ENCODE results near the gene DAGLA. TPM values are rescaled to one million over a fixed set of nuclear protein-coding genes. Genes with fewer than 3 reads are reported as not detected.
A peak's percentile ranks its signal among the peaks of the same experiment; 100 is the strongest.
"Not testable (repeated sequence)": the region's sequence is repeated elsewhere in the genome, so short reads cannot be mapped to it uniquely, and the experiment has no call there.

DAGLA gene
- total RNA-seq, 8 experiments from 2014 or later = 2.0 to 5.0 (median 2.6) TPM

- in situ Hi-C loops (cut with MboI; ENCODE audit: low pct_unique_long_range_greater_than_20kb in 2 of 9, low sequenced_read_pairs in 9 of 9, unreplicated experiment in 9 of 9) = no loop called here
- H3K4me1 ChIP-seq (replicated peaks in 1 of 2) = peaks cover 0 to 4% of the 10 kb centered on the region in 2 donors
- no peak overlapping the region for H3K27ac ChIP-seq
- no peak overlapping the region for H3K4me3 ChIP-seq
- 23 to 100% (median 88%) methylated on average over 1 to 4 of the region's 4 CpGs; no CpG with 5 or more reads in 1 of the 10 experiments for WGBS, 10 experiments
- ATAC-seq (replicated peaks in 6 of 8) = no peak
These were observed 10.8 kb upstream of the DAGLA start for GRCh38 chr11:61669417-61669816.

- ATAC-seq (replicated peaks in 6 of 8) = no peak
- in situ Hi-C loops (cut with MboI; ENCODE audit: low pct_unique_long_range_greater_than_20kb in 2 of 9, low sequenced_read_pairs in 9 of 9, unreplicated experiment in 9 of 9) = no loop called here
- no peak overlapping the region for H3K27ac ChIP-seq
- WGBS, 10 experiments = 87 to 100% methylated on average over 2 of the region's 2 CpGs; no CpG with 5 or more reads in 8 of the 10 experiments
- H3K4me1 ChIP-seq (replicated peaks in 1 of 2) = peaks cover 0 to 4% of the 10 kb centered on the region in 2 donors
- H3K4me3 ChIP-seq = no peak overlapping the region
These were observed 9.6 kb upstream of the DAGLA start for GRCh38 chr11:61670626-61671025.

- WGBS, 10 experiments = 45 to 80% (median 64%) methylated on average over 1 to 5 of the region's 5 CpGs; no CpG with 5 or more reads in 2 of the 10 experiments
- no peak overlapping the region for H3K4me3 ChIP-seq
- H3K4me1 ChIP-seq (replicated peaks in 1 of 2) = peaks cover 0 to 4% of the 10 kb centered on the region in 2 donors
- in situ Hi-C loops (cut with MboI; ENCODE audit: low pct_unique_long_range_greater_than_20kb in 2 of 9, low sequenced_read_pairs in 9 of 9, unreplicated experiment in 9 of 9) = no loop called here
- peak in 3 of 8 experiments; percentile 23 to 57 (median 52) for ATAC-seq (replicated peaks in 6 of 8)
- H3K27ac ChIP-seq = no peak overlapping the region
These were observed 8.7 kb upstream of the DAGLA start for GRCh38 chr11:61671527-61671926.

GRCh38 chr11:61673946-61674467 is 6.2 kb upstream of the DAGLA start:
- H3K27ac ChIP-seq; H3K4me1 ChIP-seq (replicated peaks in 1 of 2); H3K4me3 ChIP-seq; in situ Hi-C loops (cut with MboI; ENCODE audit: low pct_unique_long_range_greater_than_20kb in 2 of 9, low sequenced_read_pairs in 9 of 9, unreplicated experiment in 9 of 9); ATAC-seq (replicated peaks in 6 of 8): not testable (repeated sequence)
- 19 to 71% (median 46%) methylated on average over 1 to 2 of the region's 2 CpGs; no CpG with 5 or more reads in 1 of the 10 experiments for WGBS, 10 experiments

- no peak overlapping the region for H3K27ac ChIP-seq
- in situ Hi-C loops (cut with MboI; ENCODE audit: low pct_unique_long_range_greater_than_20kb in 2 of 9, low sequenced_read_pairs in 9 of 9, unreplicated experiment in 9 of 9) = no loop called here
- WGBS, 10 experiments = 0 to 54% (median 19%) methylated on average over 1 to 5 of the region's 5 CpGs; no CpG with 5 or more reads in 4 of the 10 experiments
- ATAC-seq (replicated peaks in 6 of 8) = peak in 1 of 8 experiments; percentile 5
- H3K4me3 ChIP-seq = no peak overlapping the region
- peaks cover 0 to 4% of the 10 kb centered on the region in 2 donors for H3K4me1 ChIP-seq (replicated peaks in 1 of 2)
These were observed 4.4 kb upstream of the DAGLA start for GRCh38 chr11:61675826-61676225.

- Histone ChIP-seq H3K4me1 (replicated peaks in 1 of 2) (peaks cover 11 to 32% of the 10 kb centered on the region in 2 donors), H3K4me3 (no peak overlapping the region), H3K27ac (no peak overlapping the region)
- ATAC-seq (replicated peaks in 6 of 8) = no peak
- in situ Hi-C loops (cut with MboI; ENCODE audit: low pct_unique_long_range_greater_than_20kb in 2 of 9, low sequenced_read_pairs in 9 of 9, unreplicated experiment in 9 of 9) = no loop called here
- WGBS, 10 experiments = 13 to 100% (median 44%) methylated on average over 1 to 6 of the region's 9 CpGs; no CpG with 5 or more reads in 2 of the 10 experiments
These were observed 895 bp upstream of the DAGLA start for GRCh38 chr11:61679296-61679695.

- no peak for ATAC-seq (replicated peaks in 6 of 8)
- in situ Hi-C loops (cut with MboI; ENCODE audit: low pct_unique_long_range_greater_than_20kb in 2 of 9, low sequenced_read_pairs in 9 of 9, unreplicated experiment in 9 of 9) = no loop called here
- Histone ChIP-seq H3K4me3 (peak overlapping the region; percentile 32 to 50 (median 42)), H3K4me1 (replicated peaks in 1 of 2) (peaks cover 19 to 41% of the 10 kb centered on the region in 2 donors), H3K27ac (no peak overlapping the region)
- WGBS, 10 experiments = 41 to 100% (median 98%) methylated on average over 2 to 8 of the region's 30 CpGs; no CpG with 5 or more reads in 5 of the 10 experiments
These were observed 531 bp downstream of the DAGLA start for GRCh38 chr11:61680622-61681221.

GRCh38 chr11:61682093-61682732 is 2.0 kb downstream of the DAGLA start:
- H3K4me3 ChIP-seq = no peak overlapping the region
- peaks cover 27 to 52% of the 10 kb centered on the region in 2 donors for H3K4me1 ChIP-seq (replicated peaks in 1 of 2)
- in situ Hi-C loops (cut with MboI; ENCODE audit: low pct_unique_long_range_greater_than_20kb in 2 of 9, low sequenced_read_pairs in 9 of 9, unreplicated experiment in 9 of 9) = no loop called here
- peak in 5 of 8 experiments; percentile 25 to 67 (median 29) for ATAC-seq (replicated peaks in 6 of 8)
- WGBS, 10 experiments = 26 to 91% (median 73%) methylated on average over 1 to 8 of the region's 12 CpGs; no CpG with 5 or more reads in 1 of the 10 experiments
- no peak overlapping the region for H3K27ac ChIP-seq

GRCh38 chr11:61682906-61683675 is 2.9 kb downstream of the DAGLA start:
- in situ Hi-C loops (cut with MboI; ENCODE audit: low pct_unique_long_range_greater_than_20kb in 2 of 9, low sequenced_read_pairs in 9 of 9, unreplicated experiment in 9 of 9) = no loop called here
- 40 to 94% (median 69%) methylated on average over 1 to 6 of the region's 11 CpGs; no CpG with 5 or more reads in 4 of the 10 experiments for whole genome bisulfite sequencing, 10 experiments
- H3K27ac ChIP-seq = no peak overlapping the region
- peaks cover 28 to 54% of the 10 kb centered on the region in 2 donors for H3K4me1 ChIP-seq (replicated peaks in 1 of 2)
- ATAC-seq (replicated peaks in 6 of 8) = peak in 3 of 8 experiments; percentile 36 to 57 (median 41)
- H3K4me3 ChIP-seq = no peak overlapping the region

- Histone ChIP-seq H3K4me1 (replicated peaks in 1 of 2) (peaks cover 28 to 54% of the 10 kb centered on the region in 2 donors), H3K27ac (peak overlapping the region in 1 of 2 donors; percentile 31), H3K4me3 (peak overlapping the region in 1 of 5 donors; percentile 5)
- WGBS, 10 experiments = 0 to 91% (median 28%) methylated on average over 1 to 8 of the region's 27 CpGs; no CpG with 5 or more reads in 2 of the 10 experiments
- in situ Hi-C loops (cut with MboI; ENCODE audit: low pct_unique_long_range_greater_than_20kb in 2 of 9, low sequenced_read_pairs in 9 of 9, unreplicated experiment in 9 of 9) = no loop called here
- peak in 5 of 8 experiments; percentile 31 to 69 (median 57) for ATAC-seq (replicated peaks in 6 of 8)
These were observed 4.0 kb downstream of the DAGLA start for GRCh38 chr11:61683961-61684869.

GRCh38 chr11:61684870-61685616 is 4.9 kb downstream of the DAGLA start:
- WGBS, 10 experiments = 80 to 100% (median 92%) methylated on average over 2 to 8 of the region's 14 CpGs; no CpG with 5 or more reads in 2 of the 10 experiments
- in situ Hi-C loops (cut with MboI; ENCODE audit: low pct_unique_long_range_greater_than_20kb in 2 of 9, low sequenced_read_pairs in 9 of 9, unreplicated experiment in 9 of 9) = no loop called here
- Histone ChIP-seq H3K4me1 (replicated peaks in 1 of 2) (peaks cover 28 to 54% of the 10 kb centered on the region in 2 donors), H3K27ac (no peak overlapping the region), H3K4me3 (no peak overlapping the region)
- no peak for ATAC-seq (replicated peaks in 6 of 8)
